HG02885 (cell line): ENCODE results near the gene C19orf73.
"Not testable (repeated sequence)": the region's sequence is repeated elsewhere in the genome, so short reads cannot be mapped to it uniquely, and the experiment has no call there.

Source experiments
- ATAC-seq: cut with Tn5 transposase; IDR thresholded peaks from one replicate; pipeline ENCODE4 v1.9.1; 2021; ENCODE audit warnings: mild to moderate bottlenecking; ENCODE audit not compliant: unreplicated experiment, poor library complexity

The C19orf73 gene

GRCh38 chr19:49104229-49104864 lies 14.6 kb downstream of the C19orf73 start:
- ATAC-seq, result no peak

GRCh38 chr19:49103331-49104085 lies 15.4 kb downstream of the C19orf73 start:
- no peak for ATAC-seq

GRCh38 chr19:49102303-49102702 lies 16.6 kb downstream of the C19orf73 start:
- no peak for ATAC-seq

GRCh38 chr19:49101160-49101559 lies 17.8 kb downstream of the C19orf73 start:
- no peak for ATAC-seq

GRCh38 chr19:49098795-49099194 lies 20.1 kb downstream of the C19orf73 start:
- ATAC-seq, result no peak

GRCh38 chr19:49097453-49098288 lies 21.3 kb downstream of the C19orf73 start:
- no peak for ATAC-seq

- no peak for ATAC-seq
Measured at GRCh38 chr19:49094505-49095482, 24.1 kb downstream of the C19orf73 start.

- ATAC-seq, result no peak
Measured at GRCh38 chr19:49092686-49093085, 26.3 kb downstream of the C19orf73 start.

GRCh38 chr19:49091391-49092038 lies 27.4 kb downstream of the C19orf73 start:
- ATAC-seq, result no peak

- ATAC-seq, result no peak
Measured at GRCh38 chr19:49086296-49086695, 32.6 kb downstream of the C19orf73 start.

GRCh38 chr19:49085868-49086232 lies 33.1 kb downstream of the C19orf73 start:
- no peak for ATAC-seq

- peak; percentile 91 for ATAC-seq
Measured at GRCh38 chr19:49085020-49085867, 33.7 kb downstream of the C19orf73 start, which contains the start of gene SNRNP70. Gene SNRNP70 (plus strand): TSS chr19:49085451. CDS start chr19:49086415, 964 bp downstream.

- no peak for ATAC-seq
Measured at GRCh38 chr19:49084206-49085019, 34.5 kb downstream of the C19orf73 start.

- no peak for ATAC-seq
Measured at GRCh38 chr19:49081273-49081672, 37.7 kb downstream of the C19orf73 start.

- no peak for ATAC-seq
Measured at GRCh38 chr19:49080392-49080791, 38.6 kb downstream of the C19orf73 start.

- ATAC-seq, result not testable (repeated sequence)
Measured at GRCh38 chr19:49074869-49075268, 44.1 kb downstream of the C19orf73 start.

GRCh38 chr19:49073514-49074378 lies 45.2 kb downstream of the C19orf73 start:
- ATAC-seq, result no peak
